HG02973 (cell line): Measurements from ENCODE around the gene CHURC1.

Experiments used
- ATAC-seq: cut with Tn5 transposase; IDR thresholded peaks from one replicate; pipeline ENCODE4 v1.9.1; 2021; ENCODE audit warnings: moderate library complexity; ENCODE audit not compliant: unreplicated experiment

CHURC1 gene

DNA sequence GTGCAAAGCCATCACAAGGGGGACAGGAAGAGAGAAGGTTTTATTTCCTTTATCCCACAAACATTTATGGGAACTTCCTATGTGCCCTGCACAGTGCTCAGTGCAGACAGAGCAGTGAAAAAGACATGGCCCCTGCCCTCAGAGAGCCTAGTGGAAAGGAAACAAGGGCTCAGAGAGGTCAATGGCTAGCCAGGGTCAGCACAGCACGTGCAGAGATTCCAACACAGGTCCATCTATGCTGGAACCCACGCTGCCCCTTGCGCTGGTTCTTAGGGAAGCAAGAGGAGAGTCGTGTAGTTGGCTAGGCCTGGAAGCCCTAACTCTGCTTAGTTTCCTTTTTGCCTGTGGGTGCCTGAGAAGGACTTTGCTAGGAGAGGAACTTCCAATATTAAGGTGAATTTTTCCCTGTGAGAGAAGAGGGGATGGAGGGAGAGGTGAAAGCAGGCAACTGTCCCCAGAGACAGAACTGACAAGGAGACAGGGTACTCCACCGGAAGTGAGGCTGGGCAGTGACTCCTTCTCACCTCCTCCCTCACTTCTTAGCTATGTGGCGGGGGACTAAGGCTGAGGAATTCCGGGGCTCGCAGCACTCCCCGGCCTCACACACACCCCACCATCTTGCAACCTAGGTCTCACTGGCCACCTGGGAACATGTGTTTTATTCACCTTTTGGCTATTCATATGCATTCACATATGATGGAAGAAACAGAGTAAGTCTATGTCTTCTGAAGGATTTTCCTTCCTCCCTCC is 40.4 kb downstream of the CHURC1 start:
- ATAC-seq = no peak

DNA sequence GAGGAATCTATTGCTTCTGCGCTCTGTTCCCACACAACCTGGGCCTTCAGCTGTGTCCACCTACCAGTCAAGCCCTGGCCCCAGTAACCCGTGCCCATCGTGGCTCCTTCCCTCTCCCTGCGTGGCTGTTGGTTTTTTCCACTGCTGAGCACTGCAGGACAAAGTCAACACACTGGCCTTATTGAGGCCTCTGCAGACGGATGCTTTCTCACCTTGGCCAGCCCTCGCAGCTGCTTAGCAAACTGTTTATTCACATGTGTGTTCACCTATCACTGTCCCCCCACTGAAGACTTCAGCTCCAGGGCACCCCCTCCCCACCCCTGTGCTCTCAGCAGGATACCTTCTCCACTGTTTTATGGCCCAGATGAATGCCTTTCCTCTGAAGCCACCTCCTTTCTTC is 41.0 kb downstream of the CHURC1 start:
- no peak for ATAC-seq

DNA sequence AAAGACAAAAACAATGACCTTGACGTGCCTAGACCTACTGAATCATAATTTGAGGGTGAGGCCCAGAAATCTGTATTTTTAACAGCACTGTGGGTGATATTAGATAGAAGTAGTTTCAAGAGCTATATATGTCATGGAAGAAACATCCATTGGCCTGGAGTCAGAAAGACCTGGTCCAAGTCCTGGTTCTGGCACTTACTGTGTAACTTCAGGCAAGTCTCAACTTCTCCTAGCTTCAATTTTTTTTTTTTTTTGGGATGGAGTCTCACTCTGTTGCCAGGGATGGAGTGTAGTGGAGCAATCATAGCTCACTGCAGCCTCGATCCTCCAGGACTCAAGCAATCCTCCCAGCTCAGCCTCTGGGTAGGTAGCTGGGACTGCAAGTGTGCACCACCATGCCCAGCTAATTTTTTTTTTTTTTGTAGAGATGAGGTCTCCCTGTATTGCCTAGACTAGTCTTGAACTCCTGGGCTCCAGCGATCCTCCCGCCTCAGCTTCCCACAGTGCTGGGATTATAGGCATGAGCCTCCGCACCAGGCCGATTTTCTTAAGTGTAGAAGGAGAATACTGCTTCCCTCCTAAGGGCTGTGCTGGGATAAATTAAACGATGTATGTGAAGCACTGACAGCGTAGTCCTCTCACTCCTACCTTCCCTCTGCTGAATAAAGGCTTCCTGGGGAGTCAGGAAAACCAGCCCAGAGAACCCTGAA is 42.6 kb downstream of the CHURC1 start:
- no peak for ATAC-seq

DNA sequence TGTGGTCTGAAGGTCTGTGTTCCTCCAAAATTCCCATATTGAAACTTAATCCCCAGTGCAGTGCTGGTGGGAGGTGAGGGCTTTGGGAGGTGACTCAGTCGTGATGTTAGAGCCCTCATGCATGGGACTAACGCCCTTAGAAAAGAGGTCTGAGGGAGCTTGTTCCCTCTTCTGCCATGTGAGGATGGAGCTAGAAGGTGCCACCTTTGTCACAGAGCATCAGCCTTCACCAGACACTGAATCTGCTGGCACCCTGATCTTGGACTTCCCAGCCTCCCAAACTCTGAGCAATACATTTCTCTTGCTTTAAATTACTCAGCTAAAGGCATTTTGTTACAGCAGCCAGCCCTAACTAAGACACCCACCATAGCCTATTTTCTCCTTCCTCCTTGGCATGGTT is 43.9 kb downstream of the CHURC1 start:
- no peak for ATAC-seq

DNA sequence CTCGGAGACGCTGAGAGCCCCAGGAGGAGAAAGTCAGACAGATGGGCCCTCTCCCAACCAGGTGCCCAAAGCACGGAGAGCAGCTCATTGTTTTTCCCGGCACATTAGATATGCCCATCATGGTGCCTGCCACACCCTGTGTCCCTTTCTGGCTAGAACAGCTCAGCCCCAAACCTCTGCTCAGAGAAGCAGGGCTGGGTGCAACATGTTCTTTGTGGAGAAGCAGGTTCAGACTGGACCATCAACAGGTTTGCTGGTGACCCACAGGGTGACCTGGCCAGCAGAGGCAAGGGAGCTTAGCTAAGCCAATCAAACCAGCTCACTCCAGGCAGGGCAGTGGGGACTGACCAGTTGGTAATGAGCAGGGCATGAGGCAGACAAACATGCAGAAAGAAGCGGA is 44.5 kb downstream of the CHURC1 start:
- no peak for ATAC-seq

DNA sequence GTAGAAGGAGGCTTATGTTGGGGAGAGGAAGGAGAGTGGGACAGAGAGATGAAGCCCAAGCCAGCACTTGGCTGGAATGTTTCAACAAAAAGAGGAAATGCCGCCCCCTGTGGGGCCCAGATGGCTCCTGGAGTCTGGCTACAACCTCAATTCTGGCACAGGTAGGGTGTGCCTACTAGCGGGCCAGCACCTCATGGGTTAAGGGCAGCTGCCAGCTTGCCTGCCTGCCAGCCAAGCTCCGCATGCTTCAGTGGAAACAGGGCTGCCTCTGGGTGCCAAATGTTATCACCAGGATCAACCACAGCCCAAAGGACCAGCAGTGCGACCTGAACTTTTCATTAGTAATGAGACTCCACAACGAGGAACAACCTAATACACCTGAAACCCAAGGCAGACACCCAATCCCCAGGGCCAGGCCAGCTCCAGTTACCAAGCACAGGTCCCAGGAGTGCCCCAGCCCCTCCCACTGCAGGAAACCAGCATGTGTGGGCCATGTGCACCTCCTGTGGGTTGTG is 46.6 kb downstream of the CHURC1 start:
- ATAC-seq = no peak

DNA sequence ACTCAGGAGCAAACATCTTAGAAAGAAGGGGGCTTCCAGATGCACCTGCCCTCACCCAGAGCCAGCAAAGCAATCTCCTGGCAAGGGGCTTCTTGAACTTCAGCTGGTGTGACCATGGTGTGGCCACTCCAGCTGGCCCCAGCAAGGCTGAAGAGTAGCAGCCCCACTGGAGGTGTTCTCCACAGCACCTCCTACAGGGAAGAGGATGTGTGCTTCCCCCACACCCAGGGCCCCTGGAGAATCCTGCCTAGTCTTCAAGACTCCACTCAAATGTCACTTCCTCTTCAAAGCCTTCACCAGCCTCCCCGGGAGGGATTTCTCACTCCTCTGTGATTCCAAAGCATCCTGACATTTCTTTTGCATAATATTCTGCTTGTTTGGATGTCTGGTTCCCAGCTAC is 49.4 kb downstream of the CHURC1 start:
- no peak for ATAC-seq

DNA sequence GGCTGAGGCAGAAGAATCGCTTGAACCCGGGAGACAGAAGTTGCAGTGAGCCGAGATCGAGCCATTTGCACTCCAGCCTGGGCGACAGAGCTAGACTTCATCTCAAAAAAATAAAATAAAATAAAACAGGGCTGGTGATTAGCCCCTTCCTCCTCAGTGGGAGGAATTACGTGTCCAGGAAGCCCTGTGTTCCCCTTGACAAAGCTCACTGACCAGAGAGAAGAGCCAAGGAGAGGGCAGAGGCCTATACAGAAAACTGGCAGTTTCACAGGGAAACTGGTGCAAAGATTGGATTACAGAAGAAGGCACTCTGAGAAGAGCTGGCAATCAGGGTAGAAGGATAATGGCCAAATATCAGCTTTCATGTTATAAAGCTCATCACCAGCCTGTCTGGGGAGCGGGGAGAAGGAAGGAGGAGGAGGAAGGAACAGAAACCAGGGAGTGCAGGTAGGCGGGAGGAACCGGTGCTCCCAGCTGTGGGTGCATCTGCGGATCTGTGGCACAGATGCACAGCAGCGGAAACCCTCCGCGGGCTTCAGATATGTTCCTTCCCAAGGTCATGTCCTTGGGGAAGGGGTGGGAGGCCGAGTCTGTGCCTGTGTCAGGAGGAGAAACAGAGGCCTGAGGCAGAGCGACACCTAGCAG is 51.2 kb downstream of the CHURC1 start:
- no peak for ATAC-seq

DNA sequence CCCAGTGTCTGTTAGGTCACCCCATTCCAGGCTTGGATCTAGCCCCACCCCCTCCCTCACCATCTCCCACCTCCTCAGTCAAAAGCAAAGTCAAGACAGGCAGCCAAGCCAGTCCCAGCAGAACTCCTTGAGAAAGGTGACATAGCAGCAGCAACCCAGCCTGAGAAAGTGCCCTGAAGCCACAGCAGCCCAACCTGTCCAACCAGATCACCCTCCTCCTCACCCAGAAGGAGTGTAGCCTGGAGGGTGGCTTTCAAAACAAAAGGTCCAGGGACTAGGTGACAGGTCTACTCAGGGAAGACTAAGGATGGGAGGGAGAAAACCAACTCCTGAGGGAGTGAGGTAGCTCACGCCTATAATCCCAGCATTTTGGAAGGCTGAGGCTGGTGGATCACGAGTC is 52.7 kb downstream of the CHURC1 start:
- no peak for ATAC-seq

DNA sequence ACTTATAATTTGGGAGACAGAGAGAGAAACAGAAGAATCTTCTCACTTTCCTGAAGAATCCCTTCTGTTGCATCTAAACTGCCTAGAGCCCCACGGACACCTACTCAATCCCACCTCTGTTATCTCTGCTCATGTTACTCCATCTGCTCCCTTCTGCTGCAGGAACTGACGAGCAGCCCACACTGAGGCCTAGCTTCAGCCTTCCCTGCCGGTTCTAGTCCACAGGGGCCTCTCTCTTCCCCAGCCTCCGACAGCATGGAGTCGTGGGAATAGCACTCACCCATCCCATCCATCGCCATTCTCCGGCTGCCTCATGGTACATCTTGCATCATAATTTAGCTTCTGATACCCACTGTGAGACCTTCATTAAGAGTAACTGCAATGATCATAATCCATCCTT is 53.9 kb downstream of the CHURC1 start:
- no peak for ATAC-seq

DNA sequence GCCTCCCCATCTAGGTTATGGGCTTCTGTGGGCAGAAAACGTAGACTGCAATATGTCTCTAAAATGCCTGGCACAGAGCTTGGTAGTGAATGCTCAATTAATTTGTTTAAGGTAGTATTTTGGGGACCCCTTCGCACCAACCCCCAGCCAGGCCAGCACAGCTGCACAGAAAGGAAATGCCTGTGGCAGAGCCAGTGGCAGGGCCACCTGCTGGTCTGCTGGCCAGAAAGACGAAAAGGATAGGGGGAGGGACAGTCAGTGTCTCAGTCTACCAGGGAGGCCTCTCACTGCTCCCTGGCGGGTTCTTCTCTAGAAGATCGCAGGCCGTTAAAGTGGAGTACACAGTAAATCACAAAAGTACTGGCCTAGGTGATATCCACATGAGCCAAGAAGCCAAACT is 54.4 kb downstream of the CHURC1 start:
- ATAC-seq = no peak

DNA sequence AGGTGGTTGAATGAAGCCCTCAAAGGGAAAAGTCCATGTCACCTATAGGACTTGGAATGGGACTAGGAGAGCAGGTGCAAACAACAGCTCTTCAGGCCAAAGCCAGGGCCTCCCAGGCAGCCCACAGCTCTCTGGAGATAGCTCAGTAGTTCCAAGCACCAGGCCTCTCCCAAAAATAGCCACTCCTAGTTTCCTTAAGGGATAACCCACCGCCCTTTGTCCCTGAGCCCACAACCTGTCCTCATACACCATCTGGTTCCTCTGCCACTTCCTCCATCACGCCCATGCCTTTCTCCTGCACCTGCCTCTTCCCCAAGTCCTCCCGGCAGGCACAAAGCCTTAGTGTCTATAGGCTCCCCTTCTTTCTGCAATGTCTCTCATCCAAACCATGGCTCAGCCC is 55.8 kb downstream of the CHURC1 start:
- no peak for ATAC-seq

DNA sequence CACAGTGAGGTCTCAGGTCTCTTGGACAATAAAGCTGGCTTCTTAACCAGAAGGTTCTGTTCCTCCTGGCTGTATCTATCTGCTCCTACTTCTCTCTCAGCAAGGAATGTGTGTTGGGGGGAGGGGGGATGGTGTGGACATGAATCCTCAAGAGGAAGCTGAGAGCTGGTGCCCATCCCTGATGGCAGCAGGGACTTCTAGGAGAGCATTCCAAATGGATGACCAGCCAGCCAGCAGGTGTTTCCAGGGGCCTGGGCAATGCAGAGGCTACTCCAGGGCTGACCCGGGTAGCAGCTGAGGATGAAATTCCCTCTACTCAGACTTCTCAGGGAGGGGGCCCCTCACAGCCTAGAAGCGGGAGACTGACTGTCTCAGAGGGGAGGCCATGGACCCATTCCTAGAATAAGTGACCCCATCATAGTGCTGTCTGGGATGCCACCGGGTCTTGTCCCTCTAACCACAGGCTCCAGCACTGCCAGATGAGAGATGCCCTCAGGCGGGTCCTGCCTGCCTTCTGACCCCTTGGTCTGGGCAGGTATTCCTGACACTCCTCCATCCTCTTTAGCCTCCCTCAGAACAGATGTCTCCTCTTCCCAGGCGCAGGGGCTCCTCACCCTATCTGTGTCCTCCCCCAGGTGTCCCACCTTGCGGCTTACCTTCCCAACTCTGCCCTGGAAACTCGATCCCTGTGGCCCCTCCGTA is 56.7 kb downstream of the CHURC1 start:
- no peak for ATAC-seq

DNA sequence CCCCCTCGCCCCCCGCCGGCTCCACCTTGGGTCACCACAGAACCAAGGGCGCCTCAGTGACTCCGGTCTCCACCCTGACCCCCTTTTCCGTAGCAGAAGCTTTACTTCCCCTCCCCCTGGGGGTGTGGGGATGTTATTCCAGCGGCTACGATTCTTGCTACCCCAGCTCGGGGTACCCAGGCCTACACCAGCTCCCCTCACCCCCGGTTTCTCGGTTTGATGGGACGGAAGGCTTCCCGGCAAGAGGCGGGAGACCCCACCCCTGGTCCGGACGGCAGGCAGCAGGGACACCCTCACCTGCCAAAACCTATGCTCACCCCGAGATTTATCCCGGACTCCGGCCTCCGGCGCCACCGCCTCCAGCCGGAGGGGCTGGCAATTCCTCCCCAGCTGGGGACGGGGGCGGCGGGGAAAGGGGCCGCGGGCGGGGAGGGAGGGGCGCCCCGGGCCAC is 57.3 kb downstream of the CHURC1 start:
- no peak for ATAC-seq

DNA sequence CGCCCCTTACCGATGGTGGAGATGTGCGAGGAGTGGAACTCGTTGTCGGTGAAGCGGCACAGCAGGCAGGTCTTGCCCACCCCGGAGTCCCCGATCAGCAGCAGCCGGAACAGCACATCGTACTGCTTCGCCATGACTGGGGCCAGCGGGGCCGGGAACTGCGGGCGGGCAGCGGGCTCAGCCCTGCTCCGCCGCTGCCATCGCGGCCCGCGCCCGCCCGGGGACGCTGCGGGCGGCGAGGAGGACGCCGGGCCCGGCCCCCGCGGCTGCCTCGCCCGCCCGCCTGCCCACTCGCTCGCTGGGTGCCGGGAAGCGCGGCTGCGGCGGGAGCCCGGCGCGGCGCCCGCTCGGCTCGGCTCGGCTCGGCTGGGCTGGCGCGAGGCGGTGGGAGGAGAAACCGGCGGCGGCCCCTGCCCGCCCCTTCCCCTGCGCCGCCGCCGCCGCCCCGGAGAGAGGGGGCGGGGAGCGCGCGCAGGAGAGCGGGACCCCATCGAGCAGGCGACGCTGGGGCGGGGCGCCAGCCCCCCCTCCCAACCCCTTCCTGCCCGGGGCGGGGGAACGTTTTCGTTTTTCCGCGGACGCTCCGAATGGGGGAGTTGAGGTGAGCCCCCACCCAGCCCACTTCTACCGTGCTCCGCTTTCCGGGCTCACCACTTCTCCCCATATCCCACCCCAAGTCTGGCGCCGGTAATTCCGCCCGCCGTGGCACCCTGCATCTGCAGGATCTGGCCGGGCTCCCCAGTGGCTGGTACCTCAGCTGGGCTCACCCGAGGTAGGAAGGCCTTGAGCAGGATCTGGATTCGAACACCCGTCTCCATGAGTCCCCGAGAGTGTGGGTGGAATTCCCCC is 57.9 kb downstream of the CHURC1 start, which contains the start of gene RAB15:
RAB15 (minus strand) TSS at position 394 of the 849 bp plus-strand sequence; CDS start at position 134, 260 bp downstream.
- no peak for ATAC-seq

DNA sequence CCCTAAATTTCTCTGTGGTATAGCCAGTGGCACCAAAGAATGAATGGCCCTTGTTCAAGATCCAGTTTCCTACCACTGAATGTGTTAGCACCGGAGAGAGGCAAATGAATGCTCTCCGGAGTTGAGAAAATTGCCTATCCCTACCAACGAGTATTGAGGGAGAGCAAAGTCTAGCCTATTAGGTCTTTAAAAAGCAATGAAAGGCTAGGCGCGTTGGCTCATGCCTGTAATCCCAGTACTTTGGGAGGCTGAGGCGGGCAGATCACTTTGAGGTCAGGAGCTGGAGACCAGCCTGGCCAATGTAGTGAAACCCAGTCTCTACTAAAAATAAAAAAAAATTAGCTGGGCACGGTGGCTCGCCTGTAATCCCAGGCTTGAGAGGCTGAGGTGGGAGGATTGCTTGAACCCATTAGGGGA is 58.8 kb downstream of the CHURC1 start:
- no peak for ATAC-seq

DNA sequence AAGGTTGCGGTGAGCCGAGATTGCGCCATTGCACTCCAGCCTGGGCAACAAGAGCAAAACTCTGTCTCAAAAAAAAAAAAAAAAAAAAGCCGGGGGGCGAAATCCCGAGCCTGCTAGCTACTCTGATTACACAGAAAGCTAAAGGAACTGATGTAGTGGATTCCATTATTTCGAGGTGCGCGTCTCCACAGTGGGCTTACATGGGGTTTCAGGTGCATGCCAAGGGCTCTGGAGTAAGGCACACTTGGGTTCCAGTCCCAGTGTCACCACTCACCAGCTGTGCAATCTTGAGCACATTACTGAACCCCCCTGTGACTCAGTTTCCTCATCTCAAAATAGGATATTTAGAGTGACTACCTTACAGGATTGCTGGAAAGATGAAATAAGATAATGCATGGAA is 59.6 kb downstream of the CHURC1 start:
- ATAC-seq = no peak

DNA sequence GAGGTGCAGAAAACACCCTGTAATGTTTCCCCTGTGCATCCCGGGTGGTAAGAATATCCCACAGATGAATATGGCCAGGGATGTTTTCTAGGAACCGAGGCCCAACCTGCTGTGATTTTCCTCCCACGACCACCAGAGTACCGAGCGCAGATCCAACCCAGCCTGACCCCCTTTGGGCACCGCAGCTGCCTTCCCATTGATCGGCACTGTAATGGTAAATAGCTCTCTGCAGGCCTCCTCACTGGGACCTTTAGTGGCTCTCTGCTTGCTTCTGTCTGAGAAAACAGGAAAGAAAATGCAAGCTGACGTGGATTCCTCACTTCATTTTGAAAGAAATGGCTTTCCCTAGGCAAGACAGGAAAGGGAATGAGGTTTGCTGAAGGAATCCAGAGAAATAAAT is 60.3 kb downstream of the CHURC1 start:
- no peak for ATAC-seq

DNA sequence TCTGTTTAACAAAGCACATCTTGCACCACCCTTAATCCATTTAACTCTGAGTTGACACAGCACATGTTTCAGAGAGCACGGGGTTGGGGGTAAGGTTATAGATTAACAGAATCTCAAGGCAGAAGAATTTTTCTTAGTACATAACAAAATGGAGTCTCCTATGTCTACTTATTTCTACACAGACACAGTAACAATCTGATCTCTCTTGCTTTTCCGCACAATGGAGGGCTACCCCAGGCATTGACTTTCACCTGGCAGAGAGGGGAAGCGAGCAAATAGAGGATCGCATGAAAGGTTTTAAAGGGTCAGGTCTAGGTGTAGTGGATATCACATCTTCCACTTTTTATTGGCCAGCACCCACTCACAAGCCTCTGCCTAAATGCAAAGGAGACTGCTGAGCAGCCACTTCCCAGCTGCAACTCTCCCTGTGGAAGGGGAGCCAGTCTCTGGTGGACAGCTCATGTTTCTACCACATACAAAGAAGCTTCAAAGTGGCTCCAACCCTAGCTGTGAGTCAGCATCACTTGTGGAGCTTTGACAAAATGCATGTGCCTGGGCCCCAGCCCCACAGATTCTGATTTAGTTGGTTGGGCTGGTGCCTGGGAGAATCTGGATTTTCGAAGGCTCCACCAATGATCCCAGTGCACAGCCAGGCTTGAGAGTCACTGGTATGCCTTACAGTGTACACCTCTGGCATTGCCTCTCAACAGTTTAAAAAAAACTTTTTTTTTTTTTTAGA is 65.2 kb downstream of the CHURC1 start:
- ATAC-seq = no peak
